ENCODE measurements around the gene ZBP1. TPM values are rescaled to one million over a fixed set of nuclear protein-coding genes. Genes with fewer than 3 reads are reported as not detected.

The ZBP1 gene
- total RNA-seq, 1 experiment from 2014 or later: 2.9 TPM

DNA sequence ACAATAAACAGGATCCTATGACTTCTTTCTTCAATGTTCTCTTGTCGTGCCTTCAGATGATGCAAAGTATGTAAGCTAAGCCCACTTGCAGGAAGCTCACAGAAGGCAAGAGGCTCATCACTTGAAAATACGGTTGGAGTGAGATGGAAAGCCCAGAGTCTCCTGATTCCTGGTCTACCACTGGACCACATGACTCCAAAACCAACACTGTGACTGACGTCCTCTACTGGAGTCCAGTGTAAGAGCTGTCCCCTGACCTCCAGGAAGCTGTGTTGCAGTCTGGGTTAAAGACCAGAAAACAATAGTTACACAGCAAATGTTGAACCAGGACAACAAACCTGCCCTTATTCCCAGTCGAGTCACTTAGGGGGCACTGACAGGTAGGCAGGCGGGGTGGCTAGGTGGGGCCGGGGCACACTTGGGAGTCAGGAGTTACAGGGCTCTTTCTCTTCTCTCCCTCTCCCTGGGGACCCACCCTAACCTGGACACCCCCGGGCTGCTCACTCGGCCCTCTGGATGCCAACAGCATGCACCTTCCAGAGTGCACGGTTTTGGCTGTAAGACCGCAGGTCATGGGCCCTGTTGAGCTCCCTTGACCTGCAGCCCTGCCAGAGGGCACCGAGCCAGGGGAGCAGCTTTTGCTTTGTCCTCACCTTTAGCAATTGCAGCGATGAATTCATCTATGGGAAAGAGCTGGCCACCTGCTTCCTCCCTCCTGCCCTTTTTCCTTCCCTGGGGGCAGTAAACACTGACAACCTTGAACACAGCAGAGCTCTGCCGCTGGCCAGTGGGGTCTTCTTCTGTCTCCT is 51.9 kb downstream of the ZBP1 start:
- no peak overlapping the region for H3K27ac Mint-ChIP-seq (ENCODE audit: unreplicated experiment)
- no peak overlapping the region for H3K4me3 Mint-ChIP-seq (ENCODE audit: low read depth, unreplicated experiment)
- TF ChIP-seq, protein P1, sequence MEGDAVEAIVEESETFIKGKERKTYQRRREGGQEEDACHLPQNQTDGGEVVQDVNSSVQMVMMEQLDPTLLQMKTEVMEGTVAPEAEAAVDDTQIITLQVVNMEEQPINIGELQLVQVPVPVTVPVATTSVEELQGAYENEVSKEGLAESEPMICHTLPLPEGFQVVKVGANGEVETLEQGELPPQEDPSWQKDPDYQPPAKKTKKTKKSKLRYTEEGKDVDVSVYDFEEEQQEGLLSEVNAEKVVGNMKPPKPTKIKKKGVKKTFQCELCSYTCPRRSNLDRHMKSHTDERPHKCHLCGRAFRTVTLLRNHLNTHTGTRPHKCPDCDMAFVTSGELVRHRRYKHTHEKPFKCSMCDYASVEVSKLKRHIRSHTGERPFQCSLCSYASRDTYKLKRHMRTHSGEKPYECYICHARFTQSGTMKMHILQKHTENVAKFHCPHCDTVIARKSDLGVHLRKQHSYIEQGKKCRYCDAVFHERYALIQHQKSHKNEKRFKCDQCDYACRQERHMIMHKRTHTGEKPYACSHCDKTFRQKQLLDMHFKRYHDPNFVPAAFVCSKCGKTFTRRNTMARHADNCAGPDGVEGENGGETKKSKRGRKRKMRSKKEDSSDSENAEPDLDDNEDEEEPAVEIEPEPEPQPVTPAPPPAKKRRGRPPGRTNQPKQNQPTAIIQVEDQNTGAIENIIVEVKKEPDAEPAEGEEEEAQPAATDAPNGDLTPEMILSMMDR (IDR thresholded peaks at IDR 0.05; ENCODE audit: unreplicated experiment): no peak
- no peaks in the 10 kb centered on the region for H3K27me3 Mint-ChIP-seq (ENCODE audit: unreplicated experiment)
- intact Hi-C loops (cut with micrococcal nuclease; ENCODE audit: unreplicated experiment): no loop called here
- no peaks in the 10 kb centered on the region for H3K4me1 Mint-ChIP-seq (ENCODE audit: low read depth, unreplicated experiment)
- no peaks in the 10 kb centered on the region for H3K9me3 Mint-ChIP-seq (ENCODE audit: low read depth, unreplicated experiment)
- no peaks in the 10 kb centered on the region for H3K36me3 Mint-ChIP-seq (ENCODE audit: insufficient read depth, unreplicated experiment)
- no peak for DNase-seq
- CTCF ChIA-PET: interaction anchor here (1.6 kb wide), 1 partner anchor 10 kb away, joined by 3 read pairs; no protein-coding TSS in a partner anchor
- BruUV-seq (replicated peaks): no TSS peak

DNA sequence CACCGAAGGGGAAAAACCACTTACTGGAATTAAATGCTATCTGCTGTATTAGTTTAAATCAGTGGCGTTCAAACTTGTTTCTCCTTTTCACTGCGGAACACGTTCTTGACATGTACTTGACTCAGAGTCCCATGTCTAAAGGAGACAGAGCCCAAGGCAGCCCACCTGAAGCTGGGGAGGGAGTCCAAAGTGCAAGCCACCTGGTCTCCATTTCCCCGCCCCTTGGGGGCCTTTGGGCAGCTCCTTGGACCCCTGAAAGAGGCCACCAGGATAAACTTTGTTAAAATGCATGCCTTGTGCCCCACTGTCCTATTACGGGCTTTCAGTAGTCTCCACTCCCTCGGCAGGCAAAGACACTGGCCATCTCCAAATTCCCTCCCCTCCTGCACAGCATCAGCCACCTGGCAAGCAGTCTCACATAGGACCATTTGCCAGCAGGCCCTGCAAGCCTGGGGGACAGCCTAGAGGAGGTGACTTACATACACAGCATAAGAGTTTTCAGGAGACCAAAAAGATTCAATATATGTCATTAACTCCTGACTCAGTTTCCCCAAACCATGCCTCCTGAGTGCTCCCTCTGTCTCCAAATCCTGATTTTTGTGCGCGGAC is 52.7 kb downstream of the ZBP1 start:
- intact Hi-C loops (cut with micrococcal nuclease; ENCODE audit: unreplicated experiment): no loop called here
- CTCF ChIA-PET: interaction anchor here (0.7 to 1.6 kb wide), 2 partner anchors 9 to 17 kb away, joined by 3 to 6 read pairs; no protein-coding TSS in a partner anchor
- no peak for DNase-seq
- BruUV-seq (replicated peaks): no TSS peak
- TF ChIP-seq, protein P1 (IDR thresholded peaks at IDR 0.05; ENCODE audit: unreplicated experiment): no peak
- no peak overlapping the region for H3K27ac Mint-ChIP-seq (ENCODE audit: unreplicated experiment)
- H3K27me3 Mint-ChIP-seq (ENCODE audit: unreplicated experiment): peaks cover under 1% of the 10 kb centered on the region
- H3K4me1 Mint-ChIP-seq (ENCODE audit: low read depth, unreplicated experiment): no peaks in the 10 kb centered on the region
- no peaks in the 10 kb centered on the region for H3K9me3 Mint-ChIP-seq (ENCODE audit: low read depth, unreplicated experiment)
- H3K4me3 Mint-ChIP-seq (ENCODE audit: low read depth, unreplicated experiment): no peak overlapping the region
- no peaks in the 10 kb centered on the region for H3K36me3 Mint-ChIP-seq (ENCODE audit: insufficient read depth, unreplicated experiment)

DNA sequence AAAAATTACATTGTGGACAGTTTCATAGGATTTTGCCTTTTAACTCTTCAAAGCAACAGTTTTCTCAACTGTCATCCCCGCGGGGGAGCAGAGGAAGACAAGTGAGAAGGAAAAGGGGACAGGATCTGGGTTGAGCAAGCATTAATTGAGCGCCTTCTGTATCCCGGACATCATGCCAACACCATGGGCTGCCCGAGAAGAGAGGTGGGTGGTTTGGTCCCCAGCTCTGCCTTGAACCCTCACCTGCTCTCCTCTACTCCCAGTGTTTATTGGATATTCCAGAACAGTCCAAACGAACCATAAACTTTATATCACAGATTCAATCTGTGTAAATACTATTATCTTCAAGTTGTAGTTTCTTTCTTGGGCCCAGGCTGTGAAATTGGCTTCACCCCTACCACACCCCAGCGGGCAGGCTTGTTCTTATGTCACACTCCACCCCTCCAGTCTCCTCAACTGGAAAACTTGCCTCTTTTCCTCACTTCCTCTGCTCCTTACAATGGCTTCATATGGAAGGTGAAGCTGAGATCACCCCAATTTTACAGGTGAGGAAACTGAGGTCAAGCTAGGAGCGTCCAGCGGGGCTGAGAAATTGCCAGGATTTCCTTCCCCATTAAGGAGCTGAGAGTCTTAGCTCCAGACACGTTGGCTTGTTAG is 53.3 kb downstream of the ZBP1 start:
- Mint-ChIP-seq H3K9me3 (ENCODE audit: low read depth, unreplicated experiment) (peaks cover 1% of the 10 kb centered on the region), H3K4me1 (ENCODE audit: low read depth, unreplicated experiment) (no peaks in the 10 kb centered on the region), H3K36me3 (ENCODE audit: insufficient read depth, unreplicated experiment) (no peaks in the 10 kb centered on the region), H3K4me3 (ENCODE audit: low read depth, unreplicated experiment) (no peak overlapping the region), H3K27me3 (ENCODE audit: unreplicated experiment) (peaks cover 7% of the 10 kb centered on the region), H3K27ac (ENCODE audit: unreplicated experiment) (no peak overlapping the region)
- DNase-seq: no peak
- CTCF ChIA-PET: interaction anchor here (0.7 to 1.6 kb wide), 2 partner anchors 8 to 17 kb away, joined by 3 to 6 read pairs; no protein-coding TSS in a partner anchor
- intact Hi-C loops (cut with micrococcal nuclease; ENCODE audit: unreplicated experiment): no loop called here
- TF ChIP-seq, protein P1 (IDR thresholded peaks at IDR 0.05; ENCODE audit: unreplicated experiment): no peak
- BruUV-seq (replicated peaks): no TSS peak

DNA sequence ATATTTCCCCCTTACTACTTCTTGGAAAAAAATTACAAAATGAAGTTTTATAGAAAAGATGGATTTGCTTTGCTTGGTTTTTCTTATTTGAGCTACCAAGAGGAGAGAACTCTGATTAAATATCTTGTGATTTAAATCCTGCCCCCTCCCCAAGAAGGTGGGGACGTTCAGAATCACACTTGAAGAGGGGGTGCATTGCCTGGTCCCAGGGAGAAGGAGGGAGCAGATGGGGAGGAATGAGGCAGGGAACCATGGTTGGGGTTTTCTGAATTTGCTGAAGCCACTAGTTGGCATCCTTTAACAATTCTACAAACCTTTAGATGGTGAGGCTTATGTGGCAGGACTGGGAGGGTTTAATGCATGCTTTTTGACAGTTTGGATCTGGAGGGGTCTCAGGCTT is 53.8 kb downstream of the ZBP1 start:
- H3K36me3 Mint-ChIP-seq (ENCODE audit: insufficient read depth, unreplicated experiment): no peaks in the 10 kb centered on the region
- no TSS peak for BruUV-seq (replicated peaks)
- TF ChIP-seq, protein P1 (IDR thresholded peaks at IDR 0.05; ENCODE audit: unreplicated experiment): no peak
- H3K4me1 Mint-ChIP-seq (ENCODE audit: low read depth, unreplicated experiment): no peaks in the 10 kb centered on the region
- no peak overlapping the region for H3K27ac Mint-ChIP-seq (ENCODE audit: unreplicated experiment)
- H3K4me3 Mint-ChIP-seq (ENCODE audit: low read depth, unreplicated experiment): no peak overlapping the region
- intact Hi-C loops (cut with micrococcal nuclease; ENCODE audit: unreplicated experiment): no loop called here
- peaks cover 12% of the 10 kb centered on the region for H3K27me3 Mint-ChIP-seq (ENCODE audit: unreplicated experiment)
- DNase-seq: no peak
- CTCF ChIA-PET: no interaction called here
- H3K9me3 Mint-ChIP-seq (ENCODE audit: low read depth, unreplicated experiment): peaks cover 2% of the 10 kb centered on the region

Data from Calu3 (cell line).